ENCODE data around the gene LSAMP.

DNA sequence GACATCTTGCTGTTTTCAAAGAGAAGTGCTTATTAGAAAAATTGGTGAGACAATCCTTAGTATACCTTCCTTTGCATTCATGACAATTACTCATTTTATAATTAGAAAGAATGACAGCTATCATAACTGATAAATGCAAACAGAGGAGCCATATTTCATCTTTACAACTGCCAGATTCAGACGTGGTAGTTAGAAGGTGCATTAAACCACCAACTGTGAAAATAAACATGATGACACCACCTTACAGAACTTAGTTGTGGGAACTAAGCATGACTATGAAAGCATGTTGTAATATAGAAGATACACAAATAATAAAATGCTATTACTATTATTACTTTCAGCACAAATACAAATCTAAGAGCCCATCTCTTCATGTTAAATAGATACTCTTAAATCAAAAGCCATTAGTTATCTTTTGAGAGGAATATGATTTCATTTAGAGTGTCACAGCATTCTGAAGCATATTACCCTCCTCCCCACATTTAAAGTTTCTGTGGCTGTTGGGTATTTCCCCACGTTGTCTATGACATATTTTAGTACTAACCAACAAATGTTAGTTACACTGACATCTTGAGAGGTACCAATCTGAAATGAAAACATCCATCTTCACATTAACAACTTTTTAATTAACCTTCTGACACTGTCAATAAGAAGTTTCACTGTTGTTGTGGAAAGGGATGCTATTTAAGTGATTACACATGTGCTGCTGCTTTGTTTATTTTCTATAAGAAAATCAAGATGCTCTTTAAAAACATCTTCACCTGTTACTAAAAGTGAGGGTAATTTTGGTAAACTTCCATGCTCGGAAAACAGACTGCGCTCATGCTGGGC lies 163.8 kb downstream of the LSAMP start:
- TF ChIP-seq, protein P1, sequence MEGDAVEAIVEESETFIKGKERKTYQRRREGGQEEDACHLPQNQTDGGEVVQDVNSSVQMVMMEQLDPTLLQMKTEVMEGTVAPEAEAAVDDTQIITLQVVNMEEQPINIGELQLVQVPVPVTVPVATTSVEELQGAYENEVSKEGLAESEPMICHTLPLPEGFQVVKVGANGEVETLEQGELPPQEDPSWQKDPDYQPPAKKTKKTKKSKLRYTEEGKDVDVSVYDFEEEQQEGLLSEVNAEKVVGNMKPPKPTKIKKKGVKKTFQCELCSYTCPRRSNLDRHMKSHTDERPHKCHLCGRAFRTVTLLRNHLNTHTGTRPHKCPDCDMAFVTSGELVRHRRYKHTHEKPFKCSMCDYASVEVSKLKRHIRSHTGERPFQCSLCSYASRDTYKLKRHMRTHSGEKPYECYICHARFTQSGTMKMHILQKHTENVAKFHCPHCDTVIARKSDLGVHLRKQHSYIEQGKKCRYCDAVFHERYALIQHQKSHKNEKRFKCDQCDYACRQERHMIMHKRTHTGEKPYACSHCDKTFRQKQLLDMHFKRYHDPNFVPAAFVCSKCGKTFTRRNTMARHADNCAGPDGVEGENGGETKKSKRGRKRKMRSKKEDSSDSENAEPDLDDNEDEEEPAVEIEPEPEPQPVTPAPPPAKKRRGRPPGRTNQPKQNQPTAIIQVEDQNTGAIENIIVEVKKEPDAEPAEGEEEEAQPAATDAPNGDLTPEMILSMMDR (IDR thresholded peaks at IDR 0.05): no peak
- TF ChIP-seq POLR2A (IDR thresholded peaks at IDR 0.05): no peak
